ENCODE results near the gene CDH4. TPM values are rescaled to one million over a fixed set of nuclear protein-coding genes. Genes with fewer than 3 reads are reported as not detected.
"Not testable (repeated sequence)": the region's sequence is repeated elsewhere in the genome, so short reads cannot be mapped to it uniquely, and the experiment has no call there.

CDH4 gene
- total and polyA plus RNA-seq, 5 donors from 2014 or later, result 0.07 to 0.69 (median 0.49) TPM; not detected in 1

DNA sequence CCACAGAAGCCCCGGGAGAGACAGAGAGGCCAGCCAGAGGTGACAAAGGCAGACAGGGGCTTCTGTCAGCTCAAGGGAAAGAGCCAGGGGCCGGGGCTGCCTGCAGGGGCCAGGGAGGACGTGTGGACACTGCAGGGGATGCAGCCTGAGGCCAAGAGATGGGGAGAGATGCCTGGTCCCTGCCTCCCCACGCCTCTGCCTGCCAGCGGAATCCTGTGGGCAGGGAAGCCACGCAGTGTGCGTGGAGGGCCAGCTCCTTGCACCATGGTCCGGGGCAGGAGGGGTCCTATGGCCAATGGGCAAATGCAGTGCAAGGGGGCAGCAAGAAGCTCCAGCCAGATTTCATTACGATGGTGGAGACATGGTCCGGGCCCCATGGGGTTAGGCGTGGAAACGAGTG lies 224.9 kb downstream of the CDH4 start:
- no peaks in the 10 kb centered on the region for H3K4me1 ChIP-seq (ENCODE audit: control insufficient read depth, insufficient read depth, low read length, poor library complexity, severe bottlenecking)
- DNase-seq (no peak), ATAC-seq (ENCODE audit: low read depth in 2 of 2) (no peak)
- Mint-ChIP-seq H3K4me1 (no peaks in the 10 kb centered on the region), H3K27me3 (no peaks in the 10 kb centered on the region), H3K27ac (no peak overlapping the region), H3K36me3 (no peaks in the 10 kb centered on the region), H3K9me3 (peaks cover 0 to 6% (median 4%) of the 10 kb centered on the region in 7 donors), H3K4me3 (no peak overlapping the region)
- no peak overlapping the region for H3K4me3 ChIP-seq (ENCODE audit: low read depth, low read length)
- peaks cover 0 to 2% of the 10 kb centered on the region in 2 experiments for H3K9me3 ChIP-seq (ENCODE audit: control insufficient read depth in 2 of 2, low read length in 2 of 2)
- H3K36me3 ChIP-seq (ENCODE audit: control insufficient read depth, insufficient read depth, low read length), result no peaks in the 10 kb centered on the region
- H3K27ac ChIP-seq (ENCODE audit: insufficient read depth, low read length, poor library complexity, severe bottlenecking), result no peak overlapping the region
- no peaks in the 10 kb centered on the region for H3K27me3 ChIP-seq (ENCODE audit: control insufficient read depth, insufficient read depth, low read length)

DNA sequence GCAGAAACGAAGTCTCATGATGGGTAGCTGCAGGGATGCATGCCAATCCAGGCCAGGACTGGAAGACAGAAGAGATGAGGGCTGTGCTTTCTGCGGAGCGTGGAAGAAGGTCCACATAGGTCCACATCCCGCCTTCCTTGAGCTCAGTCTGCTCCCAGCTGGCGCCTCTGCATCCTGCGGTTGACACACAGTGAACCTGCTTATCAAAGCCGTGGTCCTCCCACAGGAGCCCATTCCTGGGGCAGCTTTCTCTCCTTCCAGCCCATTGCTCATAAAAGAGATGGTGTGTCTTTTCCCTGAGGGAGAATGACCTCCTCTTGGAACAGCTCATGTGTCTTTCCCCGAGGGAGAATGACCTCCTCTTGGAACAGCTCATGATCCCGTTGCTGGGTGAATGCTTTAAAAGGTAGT lies 225.4 kb downstream of the CDH4 start:
- H3K36me3 ChIP-seq (ENCODE audit: control insufficient read depth, insufficient read depth, low read length), result no peaks in the 10 kb centered on the region
- H3K4me1 Mint-ChIP-seq, result no peaks in the 10 kb centered on the region
- DNase-seq (no peak), ATAC-seq (ENCODE audit: low read depth in 2 of 2) (no peak)
- no peak overlapping the region for H3K27ac Mint-ChIP-seq
- H3K27me3 ChIP-seq (ENCODE audit: control insufficient read depth, insufficient read depth, low read length), result no peaks in the 10 kb centered on the region
- H3K9me3 Mint-ChIP-seq, result peaks cover 0 to 6% (median 4%) of the 10 kb centered on the region in 7 donors
- no peaks in the 10 kb centered on the region for H3K36me3 Mint-ChIP-seq
- H3K4me3 Mint-ChIP-seq, result no peak overlapping the region
- H3K4me3 ChIP-seq (ENCODE audit: low read depth, low read length), result no peak overlapping the region
- H3K27ac ChIP-seq (ENCODE audit: insufficient read depth, low read length, poor library complexity, severe bottlenecking), result no peak overlapping the region
- no peaks in the 10 kb centered on the region for H3K27me3 Mint-ChIP-seq
- H3K4me1 ChIP-seq (ENCODE audit: control insufficient read depth, insufficient read depth, low read length, poor library complexity, severe bottlenecking), result no peaks in the 10 kb centered on the region
- H3K9me3 ChIP-seq (ENCODE audit: control insufficient read depth in 2 of 2, low read length in 2 of 2), result peaks cover 0 to 2% of the 10 kb centered on the region in 2 experiments

DNA sequence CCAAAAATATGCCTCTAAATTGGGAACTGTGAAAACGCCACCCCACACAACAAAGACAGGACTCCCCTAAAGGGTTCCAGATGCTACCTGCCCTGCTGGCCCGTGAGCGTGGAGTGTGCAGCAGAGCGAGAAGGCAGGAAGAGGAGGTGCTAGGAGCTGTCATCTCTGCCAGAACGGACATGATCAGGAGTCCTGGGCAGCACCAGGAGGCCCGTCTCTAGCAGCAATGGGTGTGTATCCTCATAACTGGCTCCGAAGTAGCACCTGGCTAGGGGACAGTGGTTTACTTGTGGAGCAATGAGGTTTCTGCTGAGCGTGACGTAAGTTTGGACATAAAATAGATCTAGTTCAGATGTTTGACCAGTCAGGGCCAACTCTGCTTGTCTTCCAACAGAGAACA lies 226.0 kb downstream of the CDH4 start:
- Histone ChIP-seq H3K9me3 (ENCODE audit: control insufficient read depth in 2 of 2, low read length in 2 of 2) (peaks cover 0 to 2% of the 10 kb centered on the region in 2 experiments), H3K36me3 (ENCODE audit: control insufficient read depth, insufficient read depth, low read length) (no peaks in the 10 kb centered on the region), H3K27ac (ENCODE audit: insufficient read depth, low read length, poor library complexity, severe bottlenecking) (no peak overlapping the region), H3K4me1 (ENCODE audit: control insufficient read depth, insufficient read depth, low read length, poor library complexity, severe bottlenecking) (no peaks in the 10 kb centered on the region), H3K4me3 (ENCODE audit: low read depth, low read length) (no peak overlapping the region), H3K27me3 (ENCODE audit: control insufficient read depth, insufficient read depth, low read length) (no peaks in the 10 kb centered on the region)
- Mint-ChIP-seq H3K27me3 (no peaks in the 10 kb centered on the region), H3K4me1 (no peaks in the 10 kb centered on the region), H3K27ac (no peak overlapping the region), H3K4me3 (no peak overlapping the region), H3K9me3 (peaks cover 0 to 6% (median 4%) of the 10 kb centered on the region in 7 donors), H3K36me3 (no peaks in the 10 kb centered on the region)
- ATAC-seq (ENCODE audit: low read depth in 2 of 2) (no peak), DNase-seq (no peak)

DNA sequence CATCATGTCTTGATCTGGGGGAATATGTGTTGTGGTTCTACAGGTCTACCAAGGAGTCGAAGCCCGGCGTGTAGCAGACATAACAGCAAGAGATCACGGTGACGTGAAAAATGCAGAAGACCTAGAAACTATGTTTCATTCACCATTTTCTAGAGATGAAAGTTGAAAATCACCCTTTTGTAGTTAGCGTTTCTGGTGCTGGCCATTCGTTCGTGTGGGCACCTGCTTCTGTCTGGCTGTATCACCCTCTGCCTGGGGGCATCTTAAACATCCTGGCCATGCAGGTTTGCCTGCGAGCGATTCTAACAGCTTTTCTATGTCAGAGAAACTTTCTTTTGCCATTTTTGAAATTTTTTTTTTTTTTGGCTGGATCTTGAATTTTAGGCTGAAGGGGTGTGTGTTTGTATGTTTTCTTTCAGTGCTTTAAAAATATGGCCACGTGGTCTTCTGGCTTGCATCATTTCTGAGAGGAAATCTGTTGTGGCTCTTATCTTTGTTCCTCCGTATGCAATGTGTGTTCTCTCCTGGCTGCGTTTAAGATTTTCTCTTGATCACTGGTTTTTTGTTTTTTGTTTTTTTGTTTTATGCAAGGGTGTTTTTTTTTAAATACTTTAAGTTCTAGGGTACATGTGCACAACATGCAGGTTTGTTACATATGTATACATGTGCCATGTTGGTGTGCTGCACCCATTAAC lies 226.7 kb downstream of the CDH4 start:
- Histone ChIP-seq H3K9me3 (ENCODE audit: control insufficient read depth in 2 of 2, low read length in 2 of 2) (peaks cover 0 to 2% of the 10 kb centered on the region in 2 experiments), H3K27me3 (ENCODE audit: control insufficient read depth, insufficient read depth, low read length) (no peaks in the 10 kb centered on the region), H3K27ac (ENCODE audit: insufficient read depth, low read length, poor library complexity, severe bottlenecking) (no peak overlapping the region), H3K4me1 (ENCODE audit: control insufficient read depth, insufficient read depth, low read length, poor library complexity, severe bottlenecking) (no peaks in the 10 kb centered on the region), H3K36me3 (ENCODE audit: control insufficient read depth, insufficient read depth, low read length) (no peaks in the 10 kb centered on the region), H3K4me3 (ENCODE audit: low read depth, low read length) (no peak overlapping the region)
- no peak overlapping the region for H3K27ac Mint-ChIP-seq
- H3K4me1 Mint-ChIP-seq, result no peaks in the 10 kb centered on the region
- no peak overlapping the region for H3K4me3 Mint-ChIP-seq
- ATAC-seq (ENCODE audit: low read depth in 2 of 2), result no peak
- H3K27me3 Mint-ChIP-seq, result no peaks in the 10 kb centered on the region
- no peak for DNase-seq
- H3K36me3 Mint-ChIP-seq, result no peaks in the 10 kb centered on the region
- peaks cover 0 to 6% (median 4%) of the 10 kb centered on the region in 7 donors for H3K9me3 Mint-ChIP-seq

DNA sequence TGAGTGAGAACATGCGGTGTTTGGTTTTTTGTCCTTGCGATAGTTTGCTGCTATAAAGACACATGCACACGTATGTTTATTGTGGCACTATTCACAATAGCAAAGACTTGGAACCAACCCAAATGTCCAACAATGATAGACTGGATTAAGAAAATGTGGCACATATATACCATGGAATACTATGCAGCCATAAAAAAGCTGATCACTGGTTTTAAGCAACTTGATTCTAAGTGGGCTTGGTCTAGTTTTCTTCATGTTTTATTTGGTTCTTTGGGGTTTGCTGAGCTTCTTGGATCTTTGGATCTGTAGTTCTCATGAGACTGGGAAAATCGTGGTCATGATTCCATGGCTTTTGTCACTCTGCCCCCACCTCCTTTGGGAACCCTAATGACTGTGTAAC lies 227.4 kb downstream of the CDH4 start:
- not testable (repeated sequence) for H3K36me3 ChIP-seq (ENCODE audit: control insufficient read depth, insufficient read depth, low read length); H3K4me3 Mint-ChIP-seq; H3K27me3 Mint-ChIP-seq; DNase-seq; H3K9me3 ChIP-seq (ENCODE audit: control insufficient read depth in 2 of 2, low read length in 2 of 2); H3K4me1 Mint-ChIP-seq; H3K9me3 Mint-ChIP-seq; H3K36me3 Mint-ChIP-seq; H3K4me3 ChIP-seq (ENCODE audit: low read depth, low read length); H3K27ac ChIP-seq (ENCODE audit: insufficient read depth, low read length, poor library complexity, severe bottlenecking); ATAC-seq (ENCODE audit: low read depth in 2 of 2); H3K4me1 ChIP-seq (ENCODE audit: control insufficient read depth, insufficient read depth, low read length, poor library complexity, severe bottlenecking); H3K27me3 ChIP-seq (ENCODE audit: control insufficient read depth, insufficient read depth, low read length)
- H3K27ac Mint-ChIP-seq, result peak overlapping the region in 1 of 3 donors; percentile 89

DNA sequence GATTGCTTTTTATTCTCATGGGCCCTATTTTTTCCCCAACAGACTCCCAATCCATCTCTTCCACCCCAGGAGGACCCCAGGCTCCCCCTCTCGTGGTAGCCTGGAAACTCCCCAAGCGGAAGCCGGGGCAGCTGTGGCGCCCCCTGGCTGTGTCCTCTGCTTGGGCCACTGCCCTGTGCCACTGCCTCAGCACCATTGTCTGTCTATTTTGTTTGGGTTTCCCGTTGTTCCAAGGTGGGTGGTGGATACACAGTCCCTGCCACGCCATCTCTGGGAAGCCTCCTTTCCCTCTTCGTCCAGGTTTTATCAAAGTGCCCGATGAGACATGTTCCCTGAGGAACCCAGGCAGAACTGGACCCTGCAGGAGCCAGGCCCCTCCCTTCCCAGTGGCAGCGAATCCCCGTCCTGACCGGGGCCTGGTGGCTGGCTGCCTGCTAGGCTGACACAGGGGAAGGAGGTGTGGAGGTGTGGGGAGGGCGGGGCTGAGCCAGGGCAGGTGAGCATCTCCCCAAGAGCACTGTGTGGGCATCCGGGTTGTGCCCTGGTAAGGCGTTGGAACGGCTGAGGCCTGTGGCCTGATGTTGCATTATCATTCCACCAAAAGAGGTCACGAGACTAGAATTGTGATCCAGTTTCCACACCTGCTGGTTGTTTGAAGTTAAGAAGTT lies 228.2 kb downstream of the CDH4 start:
- Mint-ChIP-seq H3K27ac (no peak overlapping the region), H3K27me3 (no peaks in the 10 kb centered on the region), H3K4me1 (no peaks in the 10 kb centered on the region), H3K9me3 (peaks cover 0 to 10% (median 5%) of the 10 kb centered on the region in 7 donors), H3K36me3 (no peaks in the 10 kb centered on the region), H3K4me3 (no peak overlapping the region)
- DNase-seq (no peak), ATAC-seq (ENCODE audit: low read depth in 2 of 2) (no peak)
- peaks cover 0 to 2% of the 10 kb centered on the region in 2 experiments for H3K9me3 ChIP-seq (ENCODE audit: control insufficient read depth in 2 of 2, low read length in 2 of 2)
- H3K27me3 ChIP-seq (ENCODE audit: control insufficient read depth, insufficient read depth, low read length), result no peaks in the 10 kb centered on the region
- no peaks in the 10 kb centered on the region for H3K4me1 ChIP-seq (ENCODE audit: control insufficient read depth, insufficient read depth, low read length, poor library complexity, severe bottlenecking)
- no peaks in the 10 kb centered on the region for H3K36me3 ChIP-seq (ENCODE audit: control insufficient read depth, insufficient read depth, low read length)
- no peak overlapping the region for H3K4me3 ChIP-seq (ENCODE audit: low read depth, low read length)
- no peak overlapping the region for H3K27ac ChIP-seq (ENCODE audit: insufficient read depth, low read length, poor library complexity, severe bottlenecking)

DNA sequence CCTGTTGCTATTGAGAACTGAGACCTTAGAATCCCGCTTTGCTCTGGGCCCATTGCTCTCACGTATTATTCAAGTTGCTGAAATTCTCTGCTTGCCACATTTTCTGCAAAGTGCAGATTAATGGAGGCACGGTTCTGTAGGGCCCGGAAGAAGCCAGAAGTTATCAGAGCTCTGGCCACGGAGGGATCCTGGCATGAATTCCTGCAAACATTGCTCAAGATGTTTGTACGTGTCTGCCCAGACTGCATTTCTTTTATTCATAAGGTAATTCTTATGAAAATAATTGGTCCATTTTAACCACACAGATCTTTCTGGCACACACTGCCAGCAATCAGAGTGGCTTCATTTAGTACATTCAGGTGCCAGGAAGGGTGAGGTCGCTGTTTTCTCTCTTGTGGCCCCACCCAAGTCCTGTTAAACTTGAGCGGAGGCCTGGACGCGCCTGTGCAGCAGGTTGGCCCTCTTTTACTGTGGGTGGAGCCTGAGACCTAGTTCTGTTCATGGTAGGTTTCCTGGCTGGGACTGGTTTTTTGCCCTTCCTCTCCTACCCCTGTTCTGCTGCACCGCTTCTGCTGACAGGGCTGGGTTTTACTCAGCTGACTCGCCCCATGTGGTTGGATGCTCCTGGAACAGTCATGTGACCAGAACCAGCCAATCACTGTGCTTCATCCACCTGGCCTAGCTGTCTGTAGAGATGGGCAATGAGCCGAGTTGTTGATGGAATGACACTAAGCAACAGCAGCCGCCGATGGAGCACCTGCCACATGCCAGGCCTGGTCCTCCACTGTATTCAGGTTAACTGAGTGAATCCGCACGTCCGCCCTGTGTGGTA lies 230.2 kb downstream of the CDH4 start:
- Mint-ChIP-seq H3K4me3 (no peak overlapping the region), H3K27me3 (no peaks in the 10 kb centered on the region), H3K36me3 (no peaks in the 10 kb centered on the region), H3K27ac (no peak overlapping the region), H3K4me1 (no peaks in the 10 kb centered on the region), H3K9me3 (peaks cover 0 to 11% (median 4%) of the 10 kb centered on the region in 7 donors)
- DNase-seq, result peak in 1 of 3 donors; percentile 15
- no peak overlapping the region for H3K4me3 ChIP-seq (ENCODE audit: low read depth, low read length)
- H3K4me1 ChIP-seq (ENCODE audit: control insufficient read depth, insufficient read depth, low read length, poor library complexity, severe bottlenecking), result no peaks in the 10 kb centered on the region
- H3K36me3 ChIP-seq (ENCODE audit: control insufficient read depth, insufficient read depth, low read length), result no peaks in the 10 kb centered on the region
- peaks cover 0 to 2% of the 10 kb centered on the region in 2 experiments for H3K9me3 ChIP-seq (ENCODE audit: control insufficient read depth in 2 of 2, low read length in 2 of 2)
- no peak overlapping the region for H3K27ac ChIP-seq (ENCODE audit: insufficient read depth, low read length, poor library complexity, severe bottlenecking)
- ATAC-seq (ENCODE audit: low read depth in 2 of 2), result no peak
- no peaks in the 10 kb centered on the region for H3K27me3 ChIP-seq (ENCODE audit: control insufficient read depth, insufficient read depth, low read length)

Measured in CD4-positive, CD25-positive, alpha-beta regulatory T cell (primary cell).